Renal pelvis (tissue), 4 donors: ENCODE data around the gene STK33. TPM values are rescaled to one million over a fixed set of nuclear protein-coding genes. Genes with fewer than 3 reads are reported as not detected.

Source experiments
- DNase-seq: peaks from one replicate; pipeline ENCODE4 v3.0.0-alpha.2; 2013
- polyA plus RNA-seq, 3 donors: library from polyadenylated mRNA; unstranded; fragments of 120-200 nt; gene quantifications; one replicate each; pipeline ENCODE4 v1.2.1, GENCODE V29; 2013; ENCODE audit not compliant: insufficient read length in 3 of 3

Gene STK33
- polyA plus RNA-seq, 3 donors = 25.8 to 37.0 (median 30.6) TPM

DNA sequence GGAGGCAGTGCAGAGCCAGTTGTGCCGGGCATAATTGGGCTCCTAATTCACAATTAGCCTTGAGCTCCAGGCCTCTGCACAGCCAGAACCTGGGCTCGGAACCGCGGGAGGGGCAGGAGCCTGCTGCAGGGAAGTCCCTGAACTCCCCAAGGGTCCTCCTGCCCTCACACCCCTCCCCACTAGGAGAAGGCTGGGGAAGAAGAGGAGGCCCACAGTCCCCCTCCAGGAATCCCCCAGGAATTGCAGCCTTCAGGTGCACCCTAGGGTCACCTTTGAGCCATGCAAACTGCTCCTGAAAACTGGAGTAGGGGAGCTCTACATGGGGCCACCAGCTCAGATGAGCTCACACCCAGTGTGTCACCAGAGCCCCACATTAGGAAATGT is 236.5 kb downstream of the STK33 start:
- no peak for DNase-seq

DNA sequence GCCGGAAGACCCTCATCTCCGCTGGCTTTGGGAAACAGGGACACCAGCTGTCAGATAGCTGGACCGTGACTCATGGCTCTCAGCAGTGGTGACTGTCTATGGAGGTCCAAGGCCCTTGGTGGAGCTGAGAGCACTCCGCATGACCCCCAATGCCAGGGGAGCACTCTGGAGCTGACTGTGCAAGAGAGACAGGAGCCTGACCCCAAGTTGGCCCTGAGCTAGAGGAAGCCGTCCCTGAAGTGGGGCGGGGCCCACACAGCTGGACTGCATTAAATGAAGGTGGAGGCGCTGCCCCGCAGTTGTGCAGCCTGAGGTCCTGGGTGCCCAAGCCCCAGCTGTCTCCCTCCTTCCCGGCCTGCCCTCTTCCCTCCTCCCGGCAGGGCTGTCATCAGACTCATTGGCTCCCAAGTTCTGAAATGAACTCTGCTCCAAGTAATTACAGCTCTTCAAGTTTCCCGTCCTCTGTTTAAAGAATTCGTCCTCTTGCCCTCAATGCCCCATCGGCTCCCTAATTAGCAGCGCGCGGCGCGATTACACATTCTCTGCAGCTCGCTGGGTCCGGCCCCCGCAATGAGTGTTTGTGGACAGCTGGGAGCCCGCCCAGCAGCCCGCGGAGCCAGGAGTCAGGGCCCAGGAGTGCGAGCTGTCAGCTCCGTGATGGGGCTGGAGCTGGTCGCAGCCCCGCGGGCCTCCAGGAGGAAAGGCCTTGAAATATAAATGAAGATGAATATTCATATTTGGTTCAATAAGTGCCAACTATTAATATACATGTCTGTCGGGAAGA is 237.1 kb downstream of the STK33 start:
- DNase-seq = peak; percentile 87

- DNase-seq = no peak
These were observed 237.8 kb downstream of the STK33 start for GRCh38 chr11:8356216-8356615.

- DNase-seq = no peak
These were observed 238.6 kb downstream of the STK33 start for GRCh38 chr11:8355416-8355742.

DNA sequence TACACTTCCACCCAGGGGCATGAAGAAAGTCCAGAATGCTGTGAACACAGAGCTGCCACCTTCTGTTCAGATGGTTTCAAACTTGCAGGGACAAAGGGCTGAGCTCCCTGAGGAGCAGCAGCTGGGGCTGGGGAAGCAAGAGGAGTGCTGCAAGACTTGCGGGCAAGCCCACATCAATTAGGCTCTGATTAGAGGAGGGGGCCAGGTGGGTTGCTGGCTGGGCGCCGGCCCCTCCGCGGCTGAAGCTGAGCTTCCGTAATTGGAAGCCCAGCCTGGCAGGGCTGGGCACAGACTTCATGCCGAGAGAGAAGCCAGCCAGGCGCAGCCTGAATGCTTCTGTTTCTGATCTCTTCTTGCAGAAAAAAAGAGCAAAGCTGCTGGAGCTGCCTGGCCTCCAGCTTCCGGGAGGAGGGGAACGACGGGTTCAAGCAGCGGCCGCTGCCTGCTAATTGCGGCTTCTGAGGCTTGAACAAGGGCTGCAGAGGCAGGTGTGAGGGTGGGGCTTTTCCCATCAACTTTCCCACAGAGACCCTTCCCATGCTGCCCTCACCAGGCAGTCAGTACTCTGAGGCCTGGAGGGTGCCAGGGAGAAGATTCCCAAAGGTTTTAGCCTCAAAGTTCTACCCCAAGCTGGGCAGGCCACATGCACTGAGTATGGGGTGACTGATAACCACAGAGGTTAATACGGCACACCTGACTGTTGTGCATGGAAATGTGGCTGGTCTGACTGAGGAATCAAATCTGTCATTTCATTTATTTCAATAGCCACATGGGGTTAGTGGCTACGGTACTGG is 239.2 kb downstream of the STK33 start:
- DNase-seq = peak; percentile 66

- DNase-seq = no peak
These were observed 241.0 kb downstream of the STK33 start for GRCh38 chr11:8352876-8353505.

DNA sequence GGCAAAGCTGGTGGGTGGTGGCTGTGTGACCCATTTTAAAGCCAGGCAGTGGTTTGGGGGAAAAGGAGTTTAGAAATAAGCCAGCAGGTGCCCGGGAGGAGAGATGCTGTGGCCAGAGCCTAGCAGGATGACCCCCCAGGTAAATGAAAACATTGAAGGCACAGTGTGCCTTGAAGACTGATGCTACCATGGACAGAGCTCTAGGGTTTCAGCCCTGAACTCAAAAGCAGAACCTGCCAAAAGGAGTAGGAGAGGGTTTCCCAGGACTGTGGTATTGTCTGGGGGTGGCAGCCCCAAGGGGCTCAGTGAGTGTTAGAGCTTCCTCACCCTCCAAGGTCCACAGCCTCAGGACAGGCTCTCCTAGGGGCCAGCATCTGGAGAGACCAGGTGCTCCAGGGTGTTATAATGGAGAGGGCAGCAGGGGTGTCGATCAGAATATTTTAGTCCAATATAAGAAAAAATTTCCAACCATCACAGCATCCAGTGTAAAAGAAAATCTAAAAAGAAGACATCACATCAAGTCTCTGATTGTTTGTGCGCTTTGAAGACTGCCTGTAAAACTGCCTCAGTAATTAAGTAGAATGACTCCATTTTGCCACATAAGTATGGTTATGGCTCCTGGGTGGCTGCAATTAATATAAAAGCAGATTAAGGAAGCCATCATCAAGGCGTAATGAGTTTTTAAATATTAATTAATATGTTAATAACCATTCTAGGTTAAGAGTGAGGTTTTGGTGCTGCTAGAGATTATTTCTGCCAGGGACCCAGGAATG is 241.7 kb downstream of the STK33 start:
- DNase-seq = no peak

DNA sequence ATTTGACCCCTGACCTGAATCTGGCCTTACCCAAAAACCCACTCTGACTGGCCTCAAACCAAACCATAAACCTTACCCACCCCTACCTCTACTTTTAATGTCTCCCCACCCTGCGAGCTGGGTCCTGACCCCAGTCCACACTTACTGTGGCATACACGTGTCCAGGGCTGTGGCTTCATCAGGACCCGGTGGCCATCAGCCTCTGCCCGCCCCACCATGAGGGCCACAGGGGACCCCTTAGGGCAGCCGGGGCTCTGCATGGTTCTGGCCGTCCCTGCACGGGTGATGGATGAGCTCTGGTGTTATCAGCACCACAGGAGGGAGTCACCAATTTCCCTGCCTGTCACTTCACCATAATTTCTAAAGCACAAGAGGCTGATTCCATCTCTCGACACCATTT is 242.8 kb downstream of the STK33 start:
- no peak for DNase-seq

- DNase-seq = no peak
These were observed 246.1 kb downstream of the STK33 start for GRCh38 chr11:8347978-8348377.

DNA sequence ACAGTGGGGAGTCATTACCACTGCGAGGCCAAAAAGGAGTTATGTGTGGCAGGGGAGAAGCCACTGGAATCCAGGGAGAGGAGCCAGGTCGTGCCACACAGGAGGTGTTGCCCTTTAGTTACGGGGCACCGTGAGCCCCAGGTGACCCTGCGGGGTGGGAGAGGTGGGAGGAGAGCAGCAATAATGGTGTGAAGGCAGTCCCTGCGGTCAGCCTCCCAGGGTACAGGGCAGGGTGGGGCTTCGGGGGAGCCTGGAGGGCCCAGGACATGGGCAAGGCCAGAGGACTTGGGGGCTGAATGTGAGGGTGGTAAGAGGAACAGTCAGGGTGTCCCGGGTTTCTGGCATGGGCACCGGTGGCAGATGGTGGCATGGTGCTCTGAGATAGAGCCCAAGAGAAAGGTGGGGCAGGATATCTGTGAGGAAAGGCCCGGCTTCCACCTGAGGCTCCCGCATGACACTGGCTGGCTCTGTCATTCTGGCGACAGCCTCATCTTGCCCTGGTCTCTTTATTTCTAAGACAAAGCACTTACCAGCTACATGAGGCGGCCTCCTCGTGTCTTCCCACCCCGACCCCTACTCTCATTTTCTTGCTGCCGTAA is 247.8 kb downstream of the STK33 start:
- DNase-seq = no peak

- no peak for DNase-seq
These were observed 248.8 kb downstream of the STK33 start for GRCh38 chr11:8345179-8345578.

DNA sequence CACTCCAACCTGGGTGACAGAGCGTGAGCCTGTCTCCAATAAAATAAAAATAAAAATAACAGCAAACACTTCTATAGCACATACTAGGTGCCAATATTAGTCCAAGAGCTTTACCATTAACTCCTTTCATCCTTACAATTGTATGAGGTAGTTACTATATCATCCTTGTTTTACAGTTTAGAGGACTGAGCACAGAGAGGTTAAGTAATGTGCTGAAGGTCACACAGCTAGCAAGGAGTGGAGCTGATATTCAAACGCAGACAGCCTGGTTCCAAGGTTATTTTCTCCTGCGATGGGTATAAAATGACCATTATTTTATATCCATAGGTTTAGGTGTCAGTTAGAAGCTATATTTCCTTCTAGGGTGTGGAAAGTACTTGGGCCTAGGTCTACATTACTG is 249.7 kb downstream of the STK33 start:
- DNase-seq = no peak

DNA sequence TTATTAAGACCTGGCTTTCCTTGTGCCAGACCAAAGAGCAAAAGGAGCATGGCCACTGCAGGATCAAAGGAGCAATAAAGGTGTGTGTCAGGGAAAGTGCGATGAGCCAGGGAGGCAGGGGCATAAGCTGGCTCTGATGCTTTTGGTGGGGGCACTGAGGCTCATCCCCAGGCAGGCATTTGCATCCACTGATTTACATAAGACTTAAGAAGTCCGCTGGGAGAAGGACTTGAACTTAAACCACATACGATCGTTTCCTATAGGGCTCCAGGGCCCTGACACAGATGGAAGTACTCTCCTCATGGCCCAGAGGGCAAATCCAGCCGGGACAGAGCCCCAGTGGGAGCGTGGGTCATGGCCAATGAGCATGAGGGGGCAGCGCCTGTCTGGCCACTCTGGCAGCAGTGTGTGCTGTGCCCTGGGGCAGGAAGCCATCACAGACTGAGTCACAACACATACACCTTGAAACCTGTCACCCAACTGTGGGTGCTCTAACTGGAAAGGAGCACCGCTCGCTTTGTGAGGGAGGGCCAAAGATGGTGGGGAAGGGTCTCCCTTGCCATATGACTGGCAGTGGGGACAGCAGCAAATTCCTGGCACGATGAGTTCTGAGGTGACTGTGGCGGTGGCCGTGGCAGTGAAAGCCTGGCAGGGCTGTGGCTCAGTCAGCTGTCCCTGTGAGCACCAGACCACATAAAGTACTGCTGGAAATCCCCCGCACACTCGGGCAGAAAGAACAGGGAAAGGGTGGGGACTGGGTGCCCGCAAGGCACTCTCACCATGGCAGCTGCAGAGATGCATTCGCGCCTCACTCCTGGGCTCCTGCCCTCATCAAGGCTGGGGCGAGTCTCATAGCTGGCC is 251.0 kb downstream of the STK33 start:
- no peak for DNase-seq

DNA sequence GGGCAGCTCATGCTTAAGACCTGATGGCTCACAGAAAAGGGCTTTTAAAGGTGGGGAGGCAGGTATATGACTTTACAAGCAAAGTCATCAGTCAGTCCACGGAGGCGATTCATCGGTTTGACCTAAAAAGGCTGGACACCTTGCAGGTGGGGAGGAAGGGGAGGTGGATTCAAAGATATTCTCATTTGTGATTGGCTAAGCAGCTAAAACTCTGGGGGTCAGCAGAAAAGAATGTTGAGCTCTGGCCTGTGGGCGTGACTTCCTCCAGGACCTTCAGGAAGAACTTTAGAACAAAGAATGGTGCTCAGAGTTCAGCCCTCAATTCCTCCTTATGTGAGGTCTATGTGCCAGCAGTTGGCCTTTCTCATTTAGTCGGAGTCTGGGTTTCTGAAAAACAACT is 252.0 kb downstream of the STK33 start:
- DNase-seq = no peak

Other genes starting within 250 kb of the STK33 start
- gene TRIM66, start 88.4 kb upstream of the STK33 start, polyA plus RNA-seq = 10 to 100 TPM in 2 of 3 donors, 1 to 10 TPM in 1; 3.9 to 14.3 (median 11.6) TPM
- 1,000 to 10,000 TPM; 1,901 to 2,340 (median 2,158) TPM for gene RPL27A, start 88.6 kb upstream of the STK33 start, polyA plus RNA-seq